Measurements from ENCODE around the gene GIMAP7.

GIMAP7 gene

DNA sequence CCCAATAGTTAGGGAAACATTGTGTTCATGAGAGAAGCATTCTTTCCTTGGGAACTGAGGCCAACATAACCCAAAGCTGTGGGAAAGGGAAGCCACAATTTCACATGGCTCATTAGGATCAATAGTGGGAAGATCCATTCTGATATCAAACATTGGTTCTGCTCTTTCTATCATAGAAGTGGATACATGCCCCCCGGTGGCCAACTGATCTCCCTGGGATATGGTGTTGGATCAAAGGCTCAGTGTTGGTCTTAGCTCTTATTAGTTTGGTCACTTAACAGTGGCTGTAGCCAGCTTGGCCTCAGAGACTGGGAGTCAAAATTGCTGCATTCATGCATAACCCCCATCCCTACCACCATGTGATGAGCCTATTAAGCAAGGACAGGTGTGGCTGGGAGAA, 45.8 kb downstream of the GIMAP7 start (continued):
- TF ChIP-seq TSHZ1 (tag by site-specific recombination; IDR thresholded peaks at IDR 0.05; ENCODE audit: borderline replicate concordance) = no peak
- TF ChIP-seq, protein P1, sequence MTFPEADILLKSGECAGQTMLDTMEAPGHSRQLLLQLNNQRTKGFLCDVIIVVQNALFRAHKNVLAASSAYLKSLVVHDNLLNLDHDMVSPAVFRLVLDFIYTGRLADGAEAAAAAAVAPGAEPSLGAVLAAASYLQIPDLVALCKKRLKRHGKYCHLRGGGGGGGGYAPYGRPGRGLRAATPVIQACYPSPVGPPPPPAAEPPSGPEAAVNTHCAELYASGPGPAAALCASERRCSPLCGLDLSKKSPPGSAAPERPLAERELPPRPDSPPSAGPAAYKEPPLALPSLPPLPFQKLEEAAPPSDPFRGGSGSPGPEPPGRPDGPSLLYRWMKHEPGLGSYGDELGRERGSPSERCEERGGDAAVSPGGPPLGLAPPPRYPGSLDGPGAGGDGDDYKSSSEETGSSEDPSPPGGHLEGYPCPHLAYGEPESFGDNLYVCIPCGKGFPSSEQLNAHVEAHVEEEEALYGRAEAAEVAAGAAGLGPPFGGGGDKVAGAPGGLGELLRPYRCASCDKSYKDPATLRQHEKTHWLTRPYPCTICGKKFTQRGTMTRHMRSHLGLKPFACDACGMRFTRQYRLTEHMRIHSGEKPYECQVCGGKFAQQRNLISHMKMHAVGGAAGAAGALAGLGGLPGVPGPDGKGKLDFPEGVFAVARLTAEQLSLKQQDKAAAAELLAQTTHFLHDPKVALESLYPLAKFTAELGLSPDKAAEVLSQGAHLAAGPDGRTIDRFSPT (tag by site-specific recombination; IDR thresholded peaks at IDR 0.05) = no peak
- no peak for TF ChIP-seq ZIC2 (tag by site-specific recombination; IDR thresholded peaks at IDR 0.05)
- TF ChIP-seq ATF2 (tag by site-specific recombination; IDR thresholded peaks at IDR 0.05; ENCODE audit: low read depth) = no peak
- no peak for TF ChIP-seq ELK4 (IDR thresholded peaks at IDR 0.05; ENCODE audit: borderline replicate concordance, low read depth, low read length)
- TF ChIP-seq WT1 (tag by site-specific recombination; IDR thresholded peaks at IDR 0.05) = no peak
- no peak for TF ChIP-seq ZNF624 (tag by site-specific recombination; IDR thresholded peaks at IDR 0.05)
- TF ChIP-seq ZBTB17 (tag by site-specific recombination; IDR thresholded peaks at IDR 0.05) = no peak
- no peak for TF ChIP-seq OVOL3 (tag by site-specific recombination; IDR thresholded peaks at IDR 0.05)
- TF ChIP-seq ZNF677 (tag by site-specific recombination; IDR thresholded peaks at IDR 0.05) = no peak
- no peak for TF ChIP-seq ZNF184 (tag by site-specific recombination; IDR thresholded peaks at IDR 0.05)
- TF ChIP-seq, protein P2, sequence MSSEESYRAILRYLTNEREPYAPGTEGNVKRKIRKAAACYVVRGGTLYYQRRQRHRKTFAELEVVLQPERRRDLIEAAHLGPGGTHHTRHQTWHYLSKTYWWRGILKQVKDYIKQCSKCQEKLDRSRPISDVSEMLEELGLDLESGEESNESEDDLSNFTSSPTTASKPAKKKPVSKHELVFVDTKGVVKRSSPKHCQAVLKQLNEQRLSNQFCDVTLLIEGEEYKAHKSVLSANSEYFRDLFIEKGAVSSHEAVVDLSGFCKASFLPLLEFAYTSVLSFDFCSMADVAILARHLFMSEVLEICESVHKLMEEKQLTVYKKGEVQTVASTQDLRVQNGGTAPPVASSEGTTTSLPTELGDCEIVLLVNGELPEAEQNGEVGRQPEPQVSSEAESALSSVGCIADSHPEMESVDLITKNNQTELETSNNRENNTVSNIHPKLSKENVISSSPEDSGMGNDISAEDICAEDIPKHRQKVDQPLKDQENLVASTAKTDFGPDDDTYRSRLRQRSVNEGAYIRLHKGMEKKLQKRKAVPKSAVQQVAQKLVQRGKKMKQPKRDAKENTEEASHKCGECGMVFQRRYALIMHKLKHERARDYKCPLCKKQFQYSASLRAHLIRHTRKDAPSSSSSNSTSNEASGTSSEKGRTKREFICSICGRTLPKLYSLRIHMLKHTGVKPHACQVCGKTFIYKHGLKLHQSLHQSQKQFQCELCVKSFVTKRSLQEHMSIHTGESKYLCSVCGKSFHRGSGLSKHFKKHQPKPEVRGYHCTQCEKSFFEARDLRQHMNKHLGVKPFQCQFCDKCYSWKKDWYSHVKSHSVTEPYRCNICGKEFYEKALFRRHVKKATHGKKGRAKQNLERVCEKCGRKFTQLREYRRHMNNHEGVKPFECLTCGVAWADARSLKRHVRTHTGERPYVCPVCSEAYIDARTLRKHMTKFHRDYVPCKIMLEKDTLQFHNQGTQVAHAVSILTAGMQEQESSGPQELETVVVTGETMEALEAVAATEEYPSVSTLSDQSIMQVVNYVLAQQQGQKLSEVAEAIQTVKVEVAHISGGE (tag by site-specific recombination; conservative IDR thresholded peaks at IDR 0.05; ENCODE audit: low read depth) = no peak

DNA sequence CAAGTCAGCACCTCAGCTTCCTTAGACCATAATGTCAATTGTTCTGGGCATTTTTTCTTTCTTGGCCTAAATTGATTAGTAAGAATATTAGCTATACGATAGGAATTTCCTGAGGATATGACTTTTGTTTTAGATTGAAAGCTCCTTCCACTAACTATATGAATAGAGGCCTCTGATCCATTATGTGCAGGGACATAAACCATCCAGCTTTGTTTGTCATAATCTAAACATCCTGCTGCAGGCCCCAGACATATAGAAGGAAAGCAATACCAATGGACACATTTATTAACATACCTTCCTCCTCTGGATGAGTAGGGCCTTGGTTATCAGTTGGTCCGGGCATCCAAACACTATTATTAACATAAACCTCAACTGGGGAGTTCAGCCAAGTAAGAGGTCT, 48.2 kb downstream of the GIMAP7 start:
- Histone ChIP-seq H3K4me3 (ENCODE audit: low read depth, low read length) (no peak overlapping the region), H3K9me3 (ENCODE audit: control insufficient read depth, insufficient read depth, low read depth, low read length) (no peaks in the 10 kb centered on the region), H3K4me1 (ENCODE audit: control insufficient read depth, insufficient read depth, low read length) (no peaks in the 10 kb centered on the region), H3K36me3 (ENCODE audit: control insufficient read depth in 2 of 2, insufficient read depth in 1 of 2, low read length in 2 of 2) (no peaks in the 10 kb centered on the region), H3K27ac (ENCODE audit: extremely low read depth, low read depth, low read length) (no peak overlapping the region)
- TF ChIP-seq ZNF747 (tag by site-specific recombination; IDR thresholded peaks at IDR 0.05) (no peak), ZNF169 (tag by site-specific recombination; IDR thresholded peaks at IDR 0.05) (no peak), ZNF677 (tag by site-specific recombination; IDR thresholded peaks at IDR 0.05) (no peak), ZNF514 (tag by site-specific recombination; IDR thresholded peaks at IDR 0.05) (no peak)
- CTCF ChIA-PET = no interaction called here
- POLR2A ChIA-PET = no interaction called here
